T-helper 22 cell (primary cell): ENCODE results near the gene TIMM10B.

Experiments
- DNase-seq: peaks from one replicate; pipeline ENCODE4 v3.0.0-alpha.2; 2020; ENCODE audit warnings: low read depth

TIMM10B gene

GRCh38 chr11:6481012-6481923 is at the start of gene TIMM10B, which contains the start of gene ARFIP2:
TIMM10B (plus strand) TSS chr11:6481501; CDS start chr11:6481517, 16 bp downstream.
ARFIP2 (minus strand) TSS chr11:6481331; CDS start chr11:6480421, 910 bp downstream.
- peak; percentile 97 for DNase-seq

- DNase-seq = no peak
These were observed 49.4 kb upstream of the TIMM10B start for GRCh38 chr11:6431861-6432260.

GRCh38 chr11:6433998-6434660 is 47.2 kb upstream of the TIMM10B start:
- no peak for DNase-seq

- DNase-seq = no peak
These were observed 43.9 kb upstream of the TIMM10B start for GRCh38 chr11:6437423-6437822.

- no peak for DNase-seq
These were observed 43.3 kb upstream of the TIMM10B start for GRCh38 chr11:6437993-6438392.

GRCh38 chr11:6438979-6439571 is 42.2 kb upstream of the TIMM10B start:
- no peak for DNase-seq

- no peak for DNase-seq
These were observed 40.4 kb upstream of the TIMM10B start, which contains the start of gene HPX for GRCh38 chr11:6440906-6441358. HPX (minus strand) TSS chr11:6440987; CDS start chr11:6440963, 24 bp downstream.

- no peak for DNase-seq
These were observed 38.9 kb upstream of the TIMM10B start for GRCh38 chr11:6442441-6442840.

GRCh38 chr11:6443269-6444003 is 37.9 kb upstream of the TIMM10B start:
- DNase-seq = peak; percentile 14

GRCh38 chr11:6448574-6448973 is 32.7 kb upstream of the TIMM10B start:
- no peak for DNase-seq

GRCh38 chr11:6452219-6452618 is 29.1 kb upstream of the TIMM10B start:
- DNase-seq = no peak

GRCh38 chr11:6453152-6453551 is 28.1 kb upstream of the TIMM10B start:
- DNase-seq = no peak

- no peak for DNase-seq
These were observed 26.2 kb upstream of the TIMM10B start for GRCh38 chr11:6455070-6455469.

GRCh38 chr11:6456361-6457073 is 24.8 kb upstream of the TIMM10B start:
- DNase-seq = no peak

GRCh38 chr11:6457581-6458320 is 23.6 kb upstream of the TIMM10B start:
- DNase-seq = no peak

- no peak for DNase-seq
These were observed 22.8 kb upstream of the TIMM10B start for GRCh38 chr11:6458352-6459098.

GRCh38 chr11:6459099-6459450 is 22.2 kb upstream of the TIMM10B start:
- no peak for DNase-seq

- no peak for DNase-seq
These were observed 12.4 kb upstream of the TIMM10B start for GRCh38 chr11:6468712-6469495.

- no peak for DNase-seq
These were observed 11.7 kb upstream of the TIMM10B start for GRCh38 chr11:6469599-6469998.
